ENCODE results near the gene ZFY.

The ZFY gene
- total RNA-seq: 0 to 71.5 (median 47.5) reads per million in 9 experiments

GRCh38 chrY:2934861-2935715 lies at the start of gene ZFY:
ZFY (plus strand) TSS chrY:2935381; CDS start chrY:2953937, 18,556 bp downstream.
- peak; percentile 54 for ATAC-seq (replicated peaks)
- H3K27ac Mint-ChIP-seq: peak within 1 kb of the TSS; percentile 98 to 99
- peaks cover 13 to 21% of the 10 kb centered on the region in 2 donors for H3K4me1 Mint-ChIP-seq (ENCODE audit: low read depth in 2 of 2)
- H3K4me3 Mint-ChIP-seq: peak within 1 kb of the TSS; percentile 76 to 77
- no peaks in the 10 kb centered on the region for H3K9me3 Mint-ChIP-seq
- DNase-seq: peak; percentile 57 to 78 (median 61)
- H3K36me3 Mint-ChIP-seq (ENCODE audit: insufficient read depth): peaks cover 25% of the 10 kb centered on the region
- H3K27me3 Mint-ChIP-seq: no peaks in the 10 kb centered on the region

GRCh38 chrY:2885880-2886279 lies 49.3 kb upstream of the ZFY start:
- Mint-ChIP-seq H3K4me1 (ENCODE audit: low read depth in 2 of 2) (peaks cover 18% of the 10 kb centered on the region in 2 donors), H3K4me3 (no peak overlapping the region), H3K36me3 (ENCODE audit: insufficient read depth) (peaks cover 3% of the 10 kb centered on the region), H3K27me3 (no peaks in the 10 kb centered on the region), H3K9me3 (no peaks in the 10 kb centered on the region), H3K27ac (peak overlapping the region in 1 of 2 donors; percentile 46)
- DNase-seq: no peak
- ATAC-seq (replicated peaks): no peak

- ATAC-seq (replicated peaks): peak; percentile 72
- H3K4me3 Mint-ChIP-seq: peak overlapping the region in 1 of 2 donors; percentile 55
- H3K27me3 Mint-ChIP-seq: no peaks in the 10 kb centered on the region
- peak overlapping the region; percentile 83 to 91 for H3K27ac Mint-ChIP-seq
- peaks cover 18% of the 10 kb centered on the region in 2 donors for H3K4me1 Mint-ChIP-seq (ENCODE audit: low read depth in 2 of 2)
- peaks cover 3% of the 10 kb centered on the region for H3K36me3 Mint-ChIP-seq (ENCODE audit: insufficient read depth)
- peak; percentile 1 to 34 (median 14) for DNase-seq
- no peaks in the 10 kb centered on the region for H3K9me3 Mint-ChIP-seq
These were observed 47.8 kb upstream of the ZFY start for GRCh38 chrY:2887386-2887785.

- no peaks in the 10 kb centered on the region for H3K9me3 Mint-ChIP-seq
- H3K4me1 Mint-ChIP-seq (ENCODE audit: low read depth in 2 of 2): peaks cover 18% of the 10 kb centered on the region in 2 donors
These were observed 47.2 kb upstream of the ZFY start for GRCh38 chrY:2887955-2888354.

DNA sequence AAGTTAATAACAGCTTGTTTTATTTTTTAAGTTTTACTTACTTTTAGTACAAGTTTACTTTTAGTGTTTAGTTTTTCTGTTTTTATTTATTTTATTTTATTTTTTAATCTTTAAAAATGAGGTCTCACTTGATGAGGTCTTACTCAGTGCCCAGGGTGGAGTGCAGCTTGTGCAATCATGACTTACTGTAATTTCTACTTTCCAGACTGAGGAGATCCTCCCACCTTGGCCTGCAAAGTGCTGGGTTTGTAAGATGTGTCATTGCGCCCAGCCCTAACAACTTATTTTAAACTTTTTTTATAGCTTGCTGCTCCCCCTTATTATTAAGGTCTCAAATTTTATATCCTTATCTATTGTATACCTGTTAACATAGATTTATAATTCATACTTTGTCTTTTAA lies 41.7 kb upstream of the ZFY start:
- H3K4me3 Mint-ChIP-seq: no peak overlapping the region
- H3K9me3 Mint-ChIP-seq: no peaks in the 10 kb centered on the region
- DNase-seq: no peak
- no peak overlapping the region for H3K27ac Mint-ChIP-seq
- H3K4me1 Mint-ChIP-seq (ENCODE audit: low read depth in 2 of 2): peaks cover 0 to under 1% of the 10 kb centered on the region in 2 donors
- peaks cover 3% of the 10 kb centered on the region for H3K36me3 Mint-ChIP-seq (ENCODE audit: insufficient read depth)
- no peak for ATAC-seq (replicated peaks)
- H3K27me3 Mint-ChIP-seq: no peaks in the 10 kb centered on the region

More at GRCh38 chrY:2887955-2888354, 47.2 kb upstream of the ZFY start:
- Mint-ChIP-seq H3K27me3 (no peaks in the 10 kb centered on the region), H3K4me3 (peak overlapping the region in 1 of 2 donors; percentile 55), H3K27ac (peak overlapping the region; percentile 83 to 91), H3K36me3 (ENCODE audit: insufficient read depth) (peaks cover 3% of the 10 kb centered on the region)
- ATAC-seq (replicated peaks) (peak; percentile 59), DNase-seq (no peak)

- Mint-ChIP-seq H3K27me3 (peaks cover 0 to 13% of the 10 kb centered on the region in 2 donors), H3K9me3 (no peaks in the 10 kb centered on the region), H3K27ac (no peak overlapping the region), H3K4me1 (ENCODE audit: low read depth in 2 of 2) (no peaks in the 10 kb centered on the region), H3K36me3 (ENCODE audit: insufficient read depth) (no peaks in the 10 kb centered on the region), H3K4me3 (no peak overlapping the region)
- ATAC-seq (replicated peaks): no peak
- DNase-seq: no peak
These were observed 39.1 kb upstream of the ZFY start for GRCh38 chrY:2896050-2896449.

DNA sequence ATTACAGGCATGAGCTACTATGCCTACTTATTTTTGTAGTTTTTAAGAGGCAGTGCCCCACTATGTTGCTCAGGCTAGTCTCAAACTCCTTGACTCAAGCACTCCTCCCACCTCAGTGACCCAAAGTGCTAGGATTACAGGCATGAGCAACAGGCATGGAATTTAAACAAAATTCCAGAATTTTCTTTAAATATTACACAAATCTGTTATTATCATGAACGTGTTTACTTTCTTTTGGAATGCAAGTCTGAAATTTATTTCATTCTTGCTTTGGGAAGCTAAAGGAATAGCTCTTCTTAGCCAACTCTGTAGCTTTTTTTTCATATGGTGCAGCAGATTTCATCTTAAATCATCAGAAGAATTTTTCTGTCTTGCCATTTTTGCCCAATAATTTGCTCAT lies 27.8 kb upstream of the ZFY start:
- Mint-ChIP-seq H3K4me1 (ENCODE audit: low read depth in 2 of 2) (peaks cover 0 to 2% of the 10 kb centered on the region in 2 donors), H3K27ac (no peak overlapping the region), H3K9me3 (peaks cover 0 to 2% of the 10 kb centered on the region in 2 donors)

DNA sequence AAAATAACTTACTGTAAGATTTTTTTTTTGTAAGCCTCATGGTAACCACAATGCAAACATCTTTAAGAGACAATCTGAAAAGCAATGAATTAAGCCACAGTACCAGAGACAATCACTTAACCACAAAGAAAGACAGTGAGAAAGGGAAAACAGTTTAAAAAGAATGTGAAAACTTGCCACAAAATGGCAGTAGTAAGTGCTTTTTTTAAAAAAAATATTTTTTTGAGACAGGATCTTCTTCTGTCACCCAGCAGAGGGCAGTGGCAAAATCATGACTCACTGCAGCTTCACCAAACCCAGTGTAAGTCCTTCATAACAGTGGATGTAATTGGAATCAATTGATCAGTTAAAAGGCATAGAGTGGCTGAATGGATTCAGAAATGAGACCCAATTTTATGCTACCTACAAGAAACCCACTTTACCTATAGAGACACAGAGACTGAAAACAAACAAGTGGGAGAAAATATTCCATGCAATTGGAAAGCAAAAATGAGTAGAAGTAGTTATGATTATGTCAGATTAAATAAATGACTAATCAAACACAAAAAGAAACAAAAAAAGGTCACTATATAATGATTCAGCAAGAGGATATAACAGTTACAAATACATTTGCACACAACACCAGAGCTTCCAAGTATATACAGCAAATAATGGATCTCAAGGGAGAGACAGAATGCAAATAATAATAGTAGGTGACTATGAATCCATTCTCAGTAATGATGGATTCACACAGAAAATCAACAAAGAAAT lies 21.9 kb upstream of the ZFY start:
- Mint-ChIP-seq H3K4me3 (no peak overlapping the region), H3K27ac (peak overlapping the region in 1 of 2 donors; percentile 81), H3K36me3 (ENCODE audit: insufficient read depth) (peaks cover 7% of the 10 kb centered on the region), H3K4me1 (ENCODE audit: low read depth in 2 of 2) (peaks cover 4 to 11% of the 10 kb centered on the region in 2 donors), H3K27me3 (no peaks in the 10 kb centered on the region), H3K9me3 (peaks cover 0 to 4% of the 10 kb centered on the region in 2 donors)
- DNase-seq: peak in 2 of 3 experiments; percentile 5 to 33
- ATAC-seq (replicated peaks): peak; percentile 87

More for the DNA sequence above, 27.8 kb upstream of the ZFY start:
- peaks cover 6% of the 10 kb centered on the region for H3K36me3 Mint-ChIP-seq (ENCODE audit: insufficient read depth)
- no peak for ATAC-seq (replicated peaks)
- no peak for DNase-seq
- no peak overlapping the region for H3K4me3 Mint-ChIP-seq
- no peaks in the 10 kb centered on the region for H3K27me3 Mint-ChIP-seq

DNA sequence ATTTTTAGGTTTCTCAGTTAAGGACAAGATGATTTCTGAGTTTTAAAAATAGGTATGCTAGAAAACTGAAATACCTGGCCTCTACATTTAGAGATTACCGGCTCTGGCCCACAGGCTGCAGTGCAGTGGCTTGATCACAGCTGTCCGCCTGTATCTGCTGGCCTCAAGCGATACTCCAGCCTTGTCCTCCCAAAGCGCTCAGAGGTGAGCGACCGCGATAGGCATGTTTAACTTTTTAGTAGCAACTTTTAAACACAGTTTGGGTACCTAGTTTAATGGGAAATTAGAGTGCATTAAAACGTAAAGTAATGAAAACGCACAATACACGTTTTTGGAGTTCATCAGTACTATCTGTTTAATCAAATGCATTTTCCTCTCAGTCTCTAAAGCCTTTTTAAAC lies 1.1 kb upstream of the ZFY start:
- Mint-ChIP-seq H3K4me1 (ENCODE audit: low read depth in 2 of 2) (peaks cover 8 to 16% of the 10 kb centered on the region in 2 donors), H3K4me3 (peak overlapping the region in 1 of 2 donors; percentile 76), H3K36me3 (ENCODE audit: insufficient read depth) (peaks cover 25% of the 10 kb centered on the region), H3K27ac (peak overlapping the region; percentile 98 to 99), H3K27me3 (no peaks in the 10 kb centered on the region), H3K9me3 (no peaks in the 10 kb centered on the region)
- DNase-seq (no peak), ATAC-seq (replicated peaks) (no peak)

GRCh38 chrY:2935716-2936435 lies 695 bp downstream of the ZFY start:
- Mint-ChIP-seq H3K27ac (peak overlapping the region; percentile 98 to 99), H3K27me3 (no peaks in the 10 kb centered on the region), H3K4me3 (peak overlapping the region; percentile 76 to 77), H3K4me1 (ENCODE audit: low read depth in 2 of 2) (peaks cover 13 to 27% of the 10 kb centered on the region in 2 donors), H3K36me3 (ENCODE audit: insufficient read depth) (peaks cover 26% of the 10 kb centered on the region), H3K9me3 (no peaks in the 10 kb centered on the region)
- DNase-seq (peak; percentile 78 to 92 (median 79)), ATAC-seq (replicated peaks) (peak; percentile 74)

GRCh38 chrY:2936436-2936750 lies 1.2 kb downstream of the ZFY start:
- Mint-ChIP-seq H3K4me3 (peak overlapping the region; percentile 76 to 77), H3K27ac (peak overlapping the region; percentile 98 to 99), H3K4me1 (ENCODE audit: low read depth in 2 of 2) (peaks cover 13 to 27% of the 10 kb centered on the region in 2 donors), H3K27me3 (no peaks in the 10 kb centered on the region), H3K36me3 (ENCODE audit: insufficient read depth) (peaks cover 26% of the 10 kb centered on the region), H3K9me3 (no peaks in the 10 kb centered on the region)
- ATAC-seq (replicated peaks) (no peak), DNase-seq (no peak)

DNA sequence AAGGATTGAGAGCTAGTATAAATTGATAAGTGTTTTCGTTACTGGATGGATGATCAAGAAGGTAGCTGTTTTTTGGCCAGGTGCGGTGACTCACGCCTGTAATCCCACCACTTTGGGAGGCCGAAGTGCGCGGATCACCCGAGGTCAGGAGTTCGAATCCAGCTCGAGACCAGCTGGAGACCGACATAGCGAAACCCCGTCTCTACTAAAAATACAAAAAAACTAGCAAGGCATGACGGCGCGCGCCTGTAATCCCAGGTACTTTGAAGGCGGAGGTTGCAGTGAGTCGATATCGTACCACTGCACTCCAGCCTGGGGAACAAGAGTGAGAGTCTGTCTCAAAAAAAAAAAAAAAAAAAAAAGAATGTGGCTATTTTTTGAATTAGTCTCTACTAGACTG lies 2.0 kb downstream of the ZFY start:
- peak overlapping the region; percentile 98 to 99 for H3K27ac Mint-ChIP-seq
- peak overlapping the region; percentile 76 to 77 for H3K4me3 Mint-ChIP-seq
- no peak for DNase-seq
- no peak for ATAC-seq (replicated peaks)
- no peaks in the 10 kb centered on the region for H3K27me3 Mint-ChIP-seq
- peaks cover 13 to 27% of the 10 kb centered on the region in 2 donors for H3K4me1 Mint-ChIP-seq (ENCODE audit: low read depth in 2 of 2)
- H3K9me3 Mint-ChIP-seq: no peaks in the 10 kb centered on the region
- H3K36me3 Mint-ChIP-seq (ENCODE audit: insufficient read depth): peaks cover 28% of the 10 kb centered on the region

All from effector memory CD8-positive, alpha-beta T cell (primary cell).